HS-5 (cell line): Measurements from ENCODE around the gene C12orf42.
"Not testable (repeated sequence)": the region's sequence is repeated elsewhere in the genome, so short reads cannot be mapped to it uniquely, and the experiment has no call there.

ENCODE experiments used
- DNase-seq: peaks from one replicate; pipeline ENCODE4 v3.0.0-alpha.2; 2012; ENCODE audit warnings: low read depth

The C12orf42 gene

GRCh38 chr12:103494734-103495468 lies 867 bp downstream of the C12orf42 start:
- DNase-seq = no peak

GRCh38 chr12:103494051-103494733 lies 1.6 kb downstream of the C12orf42 start:
- DNase-seq = no peak

GRCh38 chr12:103493199-103493598 lies 2.6 kb downstream of the C12orf42 start:
- no peak for DNase-seq

GRCh38 chr12:103482365-103482764 lies 13.4 kb downstream of the C12orf42 start:
- DNase-seq = no peak

- DNase-seq = no peak
These were observed 20.7 kb downstream of the C12orf42 start for GRCh38 chr12:103475073-103475472.

GRCh38 chr12:103470664-103471063 lies 25.1 kb downstream of the C12orf42 start:
- no peak for DNase-seq

- DNase-seq = no peak
These were observed 26.0 kb downstream of the C12orf42 start for GRCh38 chr12:103469719-103470118.

- DNase-seq = no peak
These were observed 26.9 kb downstream of the C12orf42 start for GRCh38 chr12:103468837-103469236.

- DNase-seq = no peak
These were observed 33.1 kb downstream of the C12orf42 start for GRCh38 chr12:103462675-103463074.

- no peak for DNase-seq
These were observed 38.3 kb downstream of the C12orf42 start for GRCh38 chr12:103457471-103457870.

GRCh38 chr12:103456006-103456405 lies 39.8 kb downstream of the C12orf42 start:
- DNase-seq = no peak

GRCh38 chr12:103455020-103455763 lies 40.6 kb downstream of the C12orf42 start:
- no peak for DNase-seq

- DNase-seq = no peak
These were observed 50.8 kb downstream of the C12orf42 start for GRCh38 chr12:103444983-103445382.

GRCh38 chr12:103442822-103443221 lies 52.9 kb downstream of the C12orf42 start:
- DNase-seq = no peak

- DNase-seq = no peak
These were observed 53.6 kb downstream of the C12orf42 start for GRCh38 chr12:103442182-103442555.

GRCh38 chr12:103441437-103442181 lies 54.2 kb downstream of the C12orf42 start:
- DNase-seq = no peak

- DNase-seq = not testable (repeated sequence)
These were observed 61.3 kb downstream of the C12orf42 start for GRCh38 chr12:103434165-103435105.

GRCh38 chr12:103431950-103432349 lies 63.8 kb downstream of the C12orf42 start:
- DNase-seq = no peak

- DNase-seq = no peak
These were observed 64.4 kb downstream of the C12orf42 start for GRCh38 chr12:103431387-103431786.

GRCh38 chr12:103425674-103426073 lies 70.1 kb downstream of the C12orf42 start:
- not testable (repeated sequence) for DNase-seq
